Measurements from ENCODE around the gene KIF16B.
A peak's percentile ranks its signal among the peaks of the same experiment; 100 is the strongest.
"Not testable (repeated sequence)": the region's sequence is repeated elsewhere in the genome, so short reads cannot be mapped to it uniquely, and the experiment has no call there.

Gene KIF16B

GRCh38 chr20:16552015-16552414 is 21.2 kb downstream of the KIF16B start:
- no peak for DNase-seq

GRCh38 chr20:16551607-16552006 is 21.6 kb downstream of the KIF16B start:
- no peak for DNase-seq

GRCh38 chr20:16548068-16548672 is 25.1 kb downstream of the KIF16B start:
- DNase-seq: no peak

DNA sequence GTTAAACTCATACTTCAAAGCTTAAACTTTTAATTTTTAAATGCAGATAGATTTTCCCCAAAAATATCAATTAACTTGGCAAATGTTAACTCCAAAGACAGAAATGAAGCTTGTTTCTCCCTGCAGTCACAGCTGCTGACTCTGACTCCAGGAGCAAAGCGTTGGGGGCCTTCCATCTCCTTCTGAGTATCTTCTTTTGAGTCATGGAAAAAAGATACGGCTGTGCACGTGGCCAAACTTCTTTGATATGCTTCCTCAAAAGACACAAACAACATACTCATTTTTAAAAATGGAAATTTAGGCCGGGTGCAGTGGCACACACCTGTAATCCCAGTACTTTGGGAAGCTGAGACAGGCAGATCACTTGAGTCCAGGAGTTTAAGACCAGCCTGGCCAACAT is 28.3 kb downstream of the KIF16B start:
- DNase-seq: no peak

DNA sequence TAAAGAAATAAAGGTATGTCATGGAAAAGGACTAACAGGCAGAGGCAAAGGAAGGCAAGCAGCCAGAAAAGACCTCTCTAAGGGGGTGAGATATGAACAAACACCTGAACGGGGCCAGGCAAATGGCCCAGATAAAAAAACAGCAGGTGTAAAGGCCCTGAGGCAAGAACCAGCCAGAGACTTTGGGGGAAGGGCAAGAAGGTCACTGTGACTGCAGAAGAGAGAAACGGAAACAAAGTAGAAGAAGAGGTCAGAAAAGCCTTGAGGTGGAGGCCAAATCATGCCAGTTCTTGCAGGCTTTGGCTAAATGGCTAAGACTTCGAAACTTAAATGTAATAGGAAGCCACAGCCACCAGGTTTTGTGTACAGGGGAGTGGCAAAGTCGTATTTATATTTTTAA is 30.8 kb downstream of the KIF16B start:
- no peak for DNase-seq

GRCh38 chr20:16541878-16542277 is 31.4 kb downstream of the KIF16B start:
- DNase-seq: no peak

DNA sequence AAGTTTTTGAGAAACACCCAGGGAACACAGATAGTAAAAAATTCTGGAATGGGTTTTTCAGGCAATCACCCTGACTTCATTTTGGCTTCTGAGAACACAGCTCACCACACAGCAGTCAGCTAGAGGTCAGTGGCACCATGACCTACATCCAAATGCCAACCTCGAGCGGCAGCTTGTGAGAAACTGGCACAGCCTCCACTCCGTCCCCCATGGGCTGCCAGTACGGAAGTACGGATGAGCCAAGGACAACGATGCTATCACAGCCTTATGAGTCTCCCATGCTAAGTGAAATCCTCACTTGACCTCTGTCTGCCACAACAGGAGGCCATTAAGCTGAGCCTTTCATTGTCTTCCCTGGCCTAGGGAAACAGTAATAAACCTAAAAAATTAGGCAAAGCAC is 32.0 kb downstream of the KIF16B start:
- no peak for DNase-seq

DNA sequence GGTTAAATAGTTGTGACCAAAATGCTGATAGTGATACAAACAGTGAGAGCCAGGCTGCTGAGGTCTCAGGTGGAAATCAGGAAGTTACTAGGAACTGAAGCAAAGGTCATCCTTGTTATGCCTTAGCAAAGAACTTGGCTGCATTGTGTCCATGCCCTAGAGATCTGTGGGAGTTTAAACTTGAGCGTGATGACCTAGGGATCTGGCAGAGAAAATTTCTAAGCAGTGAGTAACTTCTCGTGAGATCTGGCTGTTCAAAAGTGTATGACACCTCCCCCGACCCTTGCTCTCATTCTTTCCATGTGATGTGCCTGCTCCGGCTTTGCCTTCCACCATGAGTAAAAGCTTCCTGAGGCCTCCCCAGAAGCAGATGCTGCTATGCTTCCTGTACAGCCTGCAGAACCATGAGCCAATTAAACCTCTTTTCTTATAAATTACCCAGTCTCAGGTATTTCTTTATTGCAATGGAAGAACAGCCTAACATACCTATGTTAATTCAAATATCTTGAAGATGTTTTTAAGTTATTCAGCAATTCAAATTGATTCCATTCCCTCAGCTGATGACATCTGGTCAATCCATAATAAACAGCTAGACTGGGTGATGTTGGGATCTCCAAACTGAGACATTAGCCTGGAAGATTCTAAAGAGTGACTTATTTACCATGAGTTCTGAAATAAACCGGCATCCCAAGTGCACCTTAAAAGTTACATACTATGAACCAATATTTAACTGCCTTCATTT is 33.8 kb downstream of the KIF16B start:
- no peak for DNase-seq

DNA sequence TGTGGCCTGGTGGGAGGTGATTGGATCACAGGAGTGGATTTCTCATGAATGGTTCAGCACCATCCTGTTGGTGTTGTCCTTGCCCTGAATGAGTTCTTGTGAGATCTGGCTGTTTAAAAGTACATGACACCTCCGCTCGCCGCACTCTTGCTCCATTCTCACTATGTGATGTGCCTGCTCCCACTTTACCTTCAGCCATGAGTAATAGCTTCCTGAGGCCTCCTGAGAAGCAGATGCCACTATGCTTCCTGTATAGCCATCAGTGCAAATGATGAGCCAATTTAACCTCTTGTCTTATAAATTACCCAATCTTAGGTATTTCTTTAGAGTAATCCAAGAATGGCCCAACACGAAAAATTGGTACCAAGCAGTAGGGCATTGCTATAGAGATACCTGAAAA is 34.5 kb downstream of the KIF16B start:
- no peak for DNase-seq

- DNase-seq: no peak
These were observed 35.3 kb downstream of the KIF16B start for GRCh38 chr20:16537918-16538317.

- no peak for DNase-seq
These were observed 36.1 kb downstream of the KIF16B start for GRCh38 chr20:16537025-16537665.

- DNase-seq: no peak
These were observed 38.0 kb downstream of the KIF16B start for GRCh38 chr20:16535277-16535676.

- no peak for DNase-seq
These were observed 39.7 kb downstream of the KIF16B start for GRCh38 chr20:16533502-16533901.

- no peak for DNase-seq
These were observed 41.8 kb downstream of the KIF16B start for GRCh38 chr20:16531485-16531884.

DNA sequence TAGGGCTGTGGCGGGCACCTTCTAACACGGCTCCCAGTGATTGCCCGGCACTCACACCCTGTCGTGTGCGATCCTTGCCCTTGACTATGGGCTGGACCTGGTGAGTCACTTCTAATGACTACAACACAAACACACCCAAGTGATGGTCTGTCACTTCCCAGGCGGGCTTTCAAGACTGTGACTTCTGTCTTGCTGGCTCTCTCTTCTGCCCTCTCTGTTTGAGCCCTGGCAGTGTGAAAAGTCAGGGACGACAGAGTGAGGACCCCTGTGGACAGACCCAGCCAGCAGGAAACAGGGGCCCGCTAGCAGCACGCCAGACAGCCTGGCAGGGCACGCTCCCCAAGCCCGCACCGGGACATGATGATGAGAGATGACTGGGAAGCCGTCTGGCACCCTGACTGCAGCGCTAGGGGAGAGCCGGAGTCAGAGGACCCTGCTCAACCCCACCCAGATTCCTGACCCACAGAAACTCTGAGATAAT is 43.0 kb downstream of the KIF16B start:
- no peak for DNase-seq

DNA sequence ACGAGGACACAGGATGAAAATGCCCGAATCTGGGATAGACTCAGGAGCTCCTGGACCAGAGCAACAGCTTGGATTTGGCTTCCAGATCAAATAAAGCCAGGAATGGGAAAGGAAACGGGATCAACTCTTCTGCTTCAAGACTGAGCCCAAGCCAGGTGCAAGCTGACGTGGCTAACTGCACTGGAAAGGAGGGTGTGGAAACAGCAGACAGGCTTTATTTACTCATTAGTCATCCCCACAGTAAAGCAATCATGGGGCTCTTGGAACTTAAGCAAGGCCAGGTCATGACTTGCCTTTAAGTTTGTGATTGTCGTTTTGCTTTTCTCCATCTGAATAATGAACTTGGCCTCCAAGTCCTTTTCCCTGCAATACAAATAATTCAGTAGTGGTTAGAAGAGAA is 45.2 kb downstream of the KIF16B start:
- peak; percentile 74 for DNase-seq

- no peak for DNase-seq
These were observed 45.8 kb downstream of the KIF16B start for GRCh38 chr20:16527438-16527837.

DNA sequence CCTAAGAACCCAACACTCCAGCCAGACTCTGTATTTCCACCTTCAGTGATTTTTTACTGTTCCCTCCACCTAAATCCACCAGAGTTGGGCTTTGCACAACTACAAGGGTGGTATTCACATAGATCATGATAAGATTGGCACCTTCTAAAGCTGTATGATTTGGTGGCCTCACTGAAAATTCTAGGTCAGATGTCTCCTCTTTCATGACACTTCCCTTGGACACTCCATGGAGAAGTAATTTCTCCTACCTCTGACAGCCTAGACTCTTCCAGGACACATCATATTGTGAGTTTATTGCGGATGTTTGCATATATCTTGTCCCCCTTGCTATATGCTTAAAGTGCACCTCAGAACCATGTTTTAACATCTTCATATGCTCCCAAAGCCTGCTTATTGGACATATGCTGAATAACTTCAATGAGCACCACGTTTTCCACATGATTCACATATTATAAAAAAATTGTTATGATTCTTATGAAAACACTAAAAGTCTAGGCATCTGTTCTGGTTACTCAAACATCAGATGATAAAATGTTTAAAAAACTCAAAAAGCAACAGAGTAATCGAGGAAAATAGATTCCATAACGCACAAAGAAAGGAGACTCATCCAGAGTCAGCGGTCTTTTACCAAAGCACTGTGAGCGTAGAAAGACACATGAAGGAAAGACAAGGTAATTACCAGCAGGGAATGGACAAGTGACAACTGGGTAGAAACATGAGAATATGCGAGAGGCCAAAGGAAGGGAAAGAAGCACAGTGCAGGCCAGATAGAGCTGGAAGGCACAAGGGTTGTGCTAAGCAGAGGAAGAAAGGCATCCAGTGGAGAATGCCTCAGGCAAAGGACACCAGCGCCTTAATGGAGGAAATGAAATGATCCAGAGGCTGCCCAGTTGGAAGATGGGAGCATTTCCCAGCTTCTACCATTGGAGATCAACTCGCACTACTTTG is 46.5 kb downstream of the KIF16B start:
- no peak for DNase-seq

DNA sequence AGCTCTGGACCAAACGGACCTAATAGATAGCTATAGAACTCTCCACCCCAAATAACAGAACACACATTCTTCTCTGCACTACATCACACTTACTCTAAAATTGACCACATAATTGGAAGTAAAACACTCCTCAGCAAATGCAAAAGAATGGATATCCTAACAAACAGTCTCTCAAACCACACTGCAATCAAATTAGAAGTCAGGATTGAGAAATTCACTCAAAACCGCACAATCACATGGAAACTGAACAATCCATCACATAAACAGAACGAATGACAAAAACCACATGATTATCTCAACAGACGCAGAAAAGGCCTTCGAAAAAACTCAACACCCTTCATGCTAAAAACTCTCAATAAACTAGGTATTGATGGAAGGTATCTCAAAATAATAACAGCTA is 50.6 kb downstream of the KIF16B start:
- not testable (repeated sequence) for DNase-seq

- no peak for DNase-seq
These were observed 53.1 kb downstream of the KIF16B start for GRCh38 chr20:16520154-16520553.

GRCh38 chr20:16519673-16520072 is 53.6 kb downstream of the KIF16B start:
- not testable (repeated sequence) for DNase-seq

GRCh38 chr20:16518784-16519084 is 54.5 kb downstream of the KIF16B start:
- DNase-seq: no peak

Data from DMS 273 treated with DMSO at 0.1 percent for 48 hours (cell line).